Neural cell (in vitro differentiated cells): ENCODE results near the gene ATG4A.

Experiments
- CTCF ChIP-seq: fragments of 450-650 bp; IDR thresholded peaks from 2 replicates; pipeline ENCODE4 v1.5.1; 2014; ENCODE audit warnings: antibody characterized with exemption, mild to moderate bottlenecking, moderate library complexity; ENCODE audit not compliant: poor library complexity, severe bottlenecking
- POLR2AphosphoS5 ChIP-seq: IDR thresholded peaks from 2 replicates; pipeline ENCODE4 v1.6.1; 2012
- RAD21 ChIP-seq: fragments of 450-650 bp; conservative IDR thresholded peaks from 2 replicates; pipeline ENCODE4 v1.6.1; 2014; ENCODE audit warnings: antibody characterized with exemption, mild to moderate bottlenecking, moderate library complexity

- no peak for TF ChIP-seq CTCF
- TF ChIP-seq RAD21, result no peak
- TF ChIP-seq POLR2AphosphoS5, result no peak
Measured at GRCh38 chrX:108127152-108127551, 35.6 kb downstream of the ATG4A start.
